ENCODE results near the gene MARCHF3.

- TF ChIP-seq CTCF (IDR thresholded peaks at IDR 0.05): no peak
- no peak for TF ChIP-seq POLR2A (IDR thresholded peaks at IDR 0.05)
Observed at GRCh38 chr5:126927429-126927828, 102.9 kb downstream of the MARCHF3 start.
